Neural progenitor cell (in vitro differentiated cells): ENCODE measurements around the gene MXRA8. TPM values are rescaled to one million over a fixed set of nuclear protein-coding genes. Genes with fewer than 3 reads are reported as not detected.
"Not testable (repeated sequence)": the region's sequence is repeated elsewhere in the genome, so short reads cannot be mapped to it uniquely, and the experiment has no call there.

Experiments
- DNase-seq: peaks from one replicate; pipeline ENCODE4 v3.0.0-alpha.2; 2016; ENCODE audit warnings: low spot score
- H2AFZ ChIP-seq: fragments of 200-600 bp; sonication (generic); replicated peaks from 2 replicates; pipeline ENCODE4 v1.6.1; 2016; ENCODE audit warnings: antibody characterized with exemption
- H3F3A ChIP-seq: fragments of 200-600 bp; sonication (generic); 2 replicates; pipeline ENCODE4 v1.6.1; 2016; ENCODE audit warnings: antibody characterized with exemption, low read depth
- H3K27ac ChIP-seq: fragments of 200-600 bp; sonication (generic); 2 replicates; pipeline ENCODE4 v1.5.1; 2016; ENCODE audit warnings: mild to moderate bottlenecking
- H3K27me3 ChIP-seq: fragments of 200-600 bp; sonication (generic); 2 replicates; pipeline ENCODE4 v1.6.1; 2016; ENCODE audit warnings: mild to moderate bottlenecking, moderate library complexity
- H3K36me3 ChIP-seq: fragments of 200-600 bp; sonication (generic); 2 replicates; pipeline ENCODE4 v1.5.1; 2016
- H3K4me1 ChIP-seq: fragments of 200-600 bp; sonication (generic); 2 replicates; pipeline ENCODE4 v1.6.1; 2016; ENCODE audit warnings: mixed run types
- H3K4me2 ChIP-seq: fragments of 200-600 bp; sonication (generic); 2 replicates; pipeline ENCODE4 v1.6.1; 2016
- H3K4me3 ChIP-seq: fragments of 200-600 bp; sonication (generic); 2 replicates; pipeline ENCODE4 v1.5.1; 2016
- H3K79me2 ChIP-seq: fragments of 200-600 bp; sonication (generic); 2 replicates; pipeline ENCODE4 v1.6.1; 2016; ENCODE audit warnings: low read depth
- H3K9ac ChIP-seq: fragments of 200-600 bp; sonication (generic); 2 replicates; pipeline ENCODE4 v1.6.1; 2016
- H3K9me3 ChIP-seq: fragments of 200-600 bp; sonication (generic); 2 replicates; pipeline ENCODE4 v1.5.1; 2016; ENCODE audit warnings: low read depth
- H4K20me1 ChIP-seq: fragments of 200-600 bp; sonication (generic); 2 replicates; pipeline ENCODE4 v1.6.1; 2016; ENCODE audit warnings: low read depth
- H3K27ac Mint-ChIP-seq: 3 replicates; pipeline ENCODE4 v1.8.0; 2021; ENCODE audit warnings: mixed read lengths
- H3K27me3 Mint-ChIP-seq: 2 replicates; pipeline ENCODE4 v1.8.0; 2022; ENCODE audit warnings: low read depth, mild to moderate bottlenecking, inconsistent platforms, moderate library complexity, mixed read lengths; ENCODE audit not compliant: insufficient read depth
- H3K36me3 Mint-ChIP-seq: 3 replicates; pipeline ENCODE4 v1.8.0; 2021; ENCODE audit warnings: mixed read lengths
- H3K4me1 Mint-ChIP-seq: 3 replicates; pipeline ENCODE4 v1.8.0; 2021; ENCODE audit warnings: mixed read lengths
- H3K4me3 Mint-ChIP-seq: 3 replicates; pipeline ENCODE4 v1.8.0; 2021; ENCODE audit warnings: mild to moderate bottlenecking, moderate library complexity, mixed read lengths
- H3K9me3 Mint-ChIP-seq: 3 replicates; pipeline ENCODE4 v1.8.0; 2020; ENCODE audit warnings: mixed read lengths
- CTCF ChIP-seq: fragments of 200-600 bp; sonication (generic); IDR thresholded peaks from 2 replicates; pipeline ENCODE4 v1.5.1; 2017; ENCODE audit warnings: antibody characterized with exemption, mild to moderate bottlenecking
- EZH2 ChIP-seq: fragments of 200-600 bp; sonication (generic); IDR thresholded peaks from 2 replicates; pipeline ENCODE4 v1.6.1; 2017; ENCODE audit warnings: antibody characterized with exemption, mild to moderate bottlenecking, moderate library complexity
- EZH2phosphoT487 ChIP-seq: fragments of 200-600 bp; sonication (generic); IDR thresholded peaks from 2 replicates; pipeline ENCODE4 v1.6.1; 2017; ENCODE audit warnings: antibody characterized with exemption
- total RNA-seq: library from RNA; depleted of rRNA; stranded (reverse); fragments of >200 nt; gene quantifications from 2 replicates; pipeline ENCODE4 v1.2.3, GENCODE V29; 2015; ENCODE audit warnings: low replicate concordance

The MXRA8 gene
- total RNA-seq, 1 donor from 2014 or later, result 6.8 TPM

GRCh38 chr1:1371746-1372711, 13.7 kb upstream of the MXRA8 start:
- Mint-ChIP-seq H3K4me1 (peaks cover 10% of the 10 kb centered on the region), H3K36me3 (no peaks in the 10 kb centered on the region), H3K27me3 (no peaks in the 10 kb centered on the region), H3K27ac (no peak overlapping the region), H3K4me3 (no peak overlapping the region), H3K9me3 (no peaks in the 10 kb centered on the region)
- TF ChIP-seq CTCF, result peak; percentile 92
- no peak for TF ChIP-seq EZH2phosphoT487
- TF ChIP-seq EZH2, result no peak
- H2AFZ ChIP-seq, result no peak overlapping the region
- no peak overlapping the region for H3K9ac ChIP-seq
- no peak overlapping the region for H3K4me2 ChIP-seq
- H3K4me3 ChIP-seq, result no peak overlapping the region
- no peaks in the 10 kb centered on the region for H3K27me3 ChIP-seq
- H3K4me1 ChIP-seq, result peaks cover 7% of the 10 kb centered on the region
- no peaks in the 10 kb centered on the region for H3K9me3 ChIP-seq
- peaks cover 22% of the 10 kb centered on the region for H3F3A ChIP-seq
- peak; percentile 80 for DNase-seq
- peaks cover 3% of the 10 kb centered on the region for H4K20me1 ChIP-seq
- peaks cover 17% of the 10 kb centered on the region for H3K79me2 ChIP-seq
- no peak overlapping the region for H3K27ac ChIP-seq
- no peaks in the 10 kb centered on the region for H3K36me3 ChIP-seq

- no peaks in the 10 kb centered on the region for H3K36me3 ChIP-seq
- Mint-ChIP-seq H3K27me3 (no peaks in the 10 kb centered on the region), H3K27ac (no peak overlapping the region), H3K4me1 (peaks cover 10% of the 10 kb centered on the region), H3K4me3 (no peak overlapping the region), H3K36me3 (no peaks in the 10 kb centered on the region), H3K9me3 (no peaks in the 10 kb centered on the region)
- no peak overlapping the region for H3K9ac ChIP-seq
- no peaks in the 10 kb centered on the region for H3K27me3 ChIP-seq
- TF ChIP-seq EZH2phosphoT487 (no peak), EZH2 (no peak), CTCF (no peak)
- no peak overlapping the region for H3K27ac ChIP-seq
- H3K4me2 ChIP-seq, result no peak overlapping the region
- H2AFZ ChIP-seq, result no peak overlapping the region
- H3F3A ChIP-seq, result peaks cover 18% of the 10 kb centered on the region
- H3K4me3 ChIP-seq, result no peak overlapping the region
- H3K79me2 ChIP-seq, result peaks cover 17% of the 10 kb centered on the region
- no peak for DNase-seq
- peaks cover 7% of the 10 kb centered on the region for H3K4me1 ChIP-seq
- peaks cover 3% of the 10 kb centered on the region for H4K20me1 ChIP-seq
- no peaks in the 10 kb centered on the region for H3K9me3 ChIP-seq
These were observed 13.0 kb upstream of the MXRA8 start for GRCh38 chr1:1371364-1371745.

- H3K4me3 Mint-ChIP-seq, result no peak overlapping the region
- no peaks in the 10 kb centered on the region for H3K36me3 ChIP-seq
- H3F3A ChIP-seq, result peaks cover 18% of the 10 kb centered on the region
- no peak overlapping the region for H2AFZ ChIP-seq
- H3K4me3 ChIP-seq, result no peak overlapping the region
- peaks cover 7% of the 10 kb centered on the region for H3K4me1 ChIP-seq
- H3K27me3 Mint-ChIP-seq, result no peaks in the 10 kb centered on the region
- no peak for DNase-seq
- H3K9me3 Mint-ChIP-seq, result no peaks in the 10 kb centered on the region
- H3K27me3 ChIP-seq, result no peaks in the 10 kb centered on the region
- no peaks in the 10 kb centered on the region for H3K9me3 ChIP-seq
- H3K4me1 Mint-ChIP-seq, result peaks cover 10% of the 10 kb centered on the region
- H3K9ac ChIP-seq, result no peak overlapping the region
- no peak overlapping the region for H3K27ac ChIP-seq
- H3K27ac Mint-ChIP-seq, result no peak overlapping the region
- TF ChIP-seq CTCF (no peak), EZH2 (no peak), EZH2phosphoT487 (no peak)
- H3K4me2 ChIP-seq, result no peak overlapping the region
- H4K20me1 ChIP-seq, result peaks cover 3% of the 10 kb centered on the region
- peaks cover 17% of the 10 kb centered on the region for H3K79me2 ChIP-seq
- H3K36me3 Mint-ChIP-seq, result no peaks in the 10 kb centered on the region
These were observed 12.5 kb upstream of the MXRA8 start for GRCh38 chr1:1370771-1371300.

- not testable (repeated sequence) for H3K4me1 ChIP-seq, DNase-seq, H3K27me3 Mint-ChIP-seq, H3K9me3 Mint-ChIP-seq, H3K9me3 ChIP-seq, H2AFZ ChIP-seq, H3K27ac Mint-ChIP-seq, H3K9ac ChIP-seq, H3K36me3 Mint-ChIP-seq, H3K4me3 Mint-ChIP-seq, H3K36me3 ChIP-seq, H3K4me2 ChIP-seq, H3K27me3 ChIP-seq, H4K20me1 ChIP-seq, H3K4me1 Mint-ChIP-seq, H3K27ac ChIP-seq, H3K4me3 ChIP-seq
- Histone ChIP-seq H3F3A (peaks cover 20% of the 10 kb centered on the region), H3K79me2 (peaks cover 17% of the 10 kb centered on the region)
These were observed 11.7 kb upstream of the MXRA8 start for GRCh38 chr1:1370094-1370493.
